NCI-H1694 (cell line): Measurements from ENCODE around the gene VWF.

ENCODE experiments used
- DNase-seq: peaks from one replicate; lab custom pipeline; 2025; lab: John Stamatoyannopoulos, UW

The VWF gene

GRCh38 chr12:6076776-6077691 lies 47.4 kb downstream of the VWF start:
- no peak for DNase-seq

- no peak for DNase-seq
Measured at GRCh38 chr12:6076346-6076745, 48.1 kb downstream of the VWF start.

GRCh38 chr12:6074979-6075585 lies 49.4 kb downstream of the VWF start:
- no peak for DNase-seq

- DNase-seq = no peak
Measured at GRCh38 chr12:6074427-6074826, 50.0 kb downstream of the VWF start.

DNA sequence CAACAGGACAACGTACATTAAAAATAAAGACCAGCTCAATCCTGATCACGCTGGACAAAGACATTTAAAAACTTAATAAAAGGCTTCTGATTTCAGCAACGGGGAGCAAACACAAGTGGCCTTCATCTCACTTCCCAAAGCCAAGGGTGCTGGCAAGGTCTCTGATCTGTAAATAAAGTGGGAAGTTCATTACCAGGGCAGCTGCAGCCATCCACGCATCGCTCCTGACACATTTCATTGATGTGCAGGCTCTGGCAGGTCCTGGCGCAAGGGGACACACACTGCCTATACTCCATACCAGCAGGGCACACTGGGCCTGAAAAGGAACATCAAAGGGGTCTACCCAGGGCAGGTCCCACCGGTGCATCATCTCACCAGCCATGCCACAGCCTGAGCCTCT lies 51.0 kb downstream of the VWF start:
- DNase-seq = no peak

DNA sequence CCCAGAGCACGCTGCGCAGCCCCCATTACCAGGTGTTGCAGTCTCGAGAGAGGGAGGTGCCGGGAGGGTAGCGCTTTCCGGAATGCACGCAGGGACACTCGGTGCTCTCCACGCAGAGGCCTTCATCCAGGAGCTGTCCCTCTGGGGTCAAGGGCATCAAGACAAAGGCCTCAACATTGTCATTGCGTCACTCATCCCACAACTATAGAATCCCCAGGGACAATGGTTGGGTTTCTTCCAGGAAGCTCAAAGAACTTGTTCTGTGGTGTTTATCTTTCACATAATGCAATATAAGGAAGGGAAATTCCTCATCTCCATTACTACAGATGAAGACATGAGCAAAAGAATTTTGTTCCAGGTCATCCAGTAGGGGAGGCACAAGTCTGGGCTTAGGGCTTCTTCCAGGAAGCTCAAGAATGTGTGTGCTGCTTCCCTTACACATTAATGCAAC lies 52.1 kb downstream of the VWF start:
- DNase-seq = no peak

- no peak for DNase-seq
Measured at GRCh38 chr12:6071589-6071988, 52.9 kb downstream of the VWF start.

DNA sequence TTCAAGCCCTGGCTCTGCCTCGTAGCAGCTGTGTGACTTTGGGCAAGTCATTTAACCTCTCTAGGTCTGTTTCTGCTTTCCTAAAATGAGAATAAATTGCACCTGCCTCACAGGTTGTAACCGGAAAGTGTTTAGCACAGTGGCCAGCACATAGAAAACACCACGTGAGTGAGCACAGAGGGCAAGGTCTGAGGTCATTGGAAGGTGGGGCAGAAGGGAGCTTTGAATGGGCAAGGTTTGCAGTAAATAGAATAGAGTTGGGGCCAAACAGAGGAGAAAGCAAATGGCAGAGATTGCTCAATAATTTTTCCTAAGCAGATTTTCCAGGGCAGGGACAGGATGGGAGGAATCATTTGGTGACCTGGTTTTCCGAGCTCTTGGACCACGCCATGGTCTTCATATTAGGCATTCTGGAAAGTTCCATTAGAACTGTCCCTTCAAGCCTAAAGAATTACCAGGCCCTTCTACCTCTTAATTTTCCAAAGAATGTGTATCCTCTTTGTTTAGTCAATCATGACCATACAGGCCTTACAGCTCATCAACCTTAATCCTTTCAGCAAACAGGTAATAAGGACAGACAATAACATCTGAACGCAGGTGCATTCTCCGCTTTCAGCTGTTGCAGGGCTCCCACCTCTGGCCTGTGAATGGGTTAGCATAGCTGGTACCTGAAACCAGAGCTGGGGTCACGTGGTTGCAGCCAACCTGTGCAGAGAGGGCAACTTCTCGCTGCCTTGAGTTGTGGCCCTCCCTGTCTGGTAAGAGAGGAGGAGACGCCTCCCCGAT lies 53.8 kb downstream of the VWF start:
- DNase-seq = no peak

DNA sequence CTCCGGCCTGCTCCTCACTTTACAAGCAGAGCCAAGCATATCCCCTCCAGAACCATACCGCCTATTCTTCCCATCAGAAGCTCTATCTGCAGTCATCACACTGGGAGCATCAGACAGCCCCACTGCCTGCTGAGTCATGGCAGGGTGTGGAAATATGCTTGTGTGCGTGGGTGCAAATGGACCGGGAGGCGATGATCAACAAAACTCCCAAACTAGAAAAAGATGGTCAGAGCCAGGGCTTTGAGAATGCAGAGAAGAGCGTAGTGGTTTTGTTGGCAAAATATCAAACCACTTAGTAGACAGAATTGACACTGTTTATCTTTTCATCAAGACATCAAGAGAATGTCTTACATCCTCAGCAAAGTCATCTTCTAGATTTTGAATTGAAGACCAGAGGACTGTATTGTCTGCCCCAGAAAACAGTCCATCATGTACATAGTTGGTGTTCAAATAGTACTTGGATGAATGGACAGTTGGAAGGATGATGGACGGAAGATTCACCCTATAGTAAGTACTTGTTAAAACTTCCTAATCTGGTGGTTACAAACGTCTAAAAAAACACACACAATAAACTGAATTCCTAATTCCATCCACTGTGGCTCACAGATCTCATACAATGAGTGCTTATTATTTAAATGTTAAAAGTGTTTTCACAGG lies 54.9 kb downstream of the VWF start:
- no peak for DNase-seq

GRCh38 chr12:6068227-6068626 lies 56.2 kb downstream of the VWF start:
- no peak for DNase-seq

DNA sequence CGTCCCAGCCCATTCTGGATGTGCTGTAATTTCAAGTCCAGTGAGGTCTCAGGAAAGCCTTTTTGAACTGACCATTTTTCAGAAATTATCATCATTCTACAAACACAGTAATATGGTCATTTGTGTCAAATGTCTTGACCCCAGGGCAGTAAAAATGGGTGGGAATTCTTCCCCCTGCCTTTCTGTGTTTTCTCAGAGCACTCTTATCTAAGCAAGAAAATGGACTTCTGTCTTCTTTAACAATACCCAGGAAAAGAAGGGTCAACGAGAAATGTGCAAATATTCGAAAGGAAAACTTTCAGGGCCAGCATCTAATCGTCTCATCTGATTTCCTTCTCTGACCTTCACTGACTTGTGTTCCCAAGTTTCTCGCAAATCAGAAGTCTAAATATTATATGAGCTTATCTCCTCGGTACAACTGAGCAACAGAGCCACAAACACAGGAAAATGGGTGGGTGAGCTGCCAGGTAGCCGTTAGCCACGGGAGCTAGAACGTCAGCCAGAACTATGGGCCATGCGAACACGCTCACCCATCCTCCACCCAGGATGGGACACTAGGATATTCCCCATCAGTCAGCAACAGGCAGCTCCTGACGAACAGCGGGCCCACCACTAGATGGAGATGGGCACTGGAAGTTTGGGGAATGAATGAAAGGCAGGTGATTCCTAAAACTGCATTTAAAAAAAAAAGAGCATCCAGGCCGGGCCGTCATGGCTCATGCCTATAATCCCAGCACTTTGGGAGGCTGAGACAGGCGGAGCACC lies 57.1 kb downstream of the VWF start:
- peak; percentile 36 for DNase-seq

DNA sequence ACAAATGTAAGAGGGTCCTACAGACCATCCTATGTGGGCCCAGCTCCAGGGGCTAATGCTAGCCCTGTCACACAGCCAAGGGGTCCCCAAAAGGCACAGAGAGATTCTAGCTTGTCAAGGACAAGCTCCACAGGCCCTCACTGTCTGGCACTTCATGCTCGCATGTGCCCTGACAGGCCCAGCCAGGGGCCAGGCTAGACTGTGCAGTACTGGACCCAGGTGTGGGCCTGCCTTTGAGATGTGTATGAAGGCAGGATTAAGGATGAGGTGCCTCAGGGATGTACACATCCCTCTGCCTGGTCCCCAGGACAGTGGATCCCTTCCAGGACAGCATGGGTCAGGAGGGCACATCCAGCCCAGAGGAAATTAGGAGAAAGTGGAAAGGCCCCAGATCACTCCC lies 57.8 kb downstream of the VWF start:
- no peak for DNase-seq

- no peak for DNase-seq
Measured at GRCh38 chr12:6065863-6066199, 58.6 kb downstream of the VWF start.

- DNase-seq = no peak
Measured at GRCh38 chr12:6065131-6065862, 59.2 kb downstream of the VWF start.

GRCh38 chr12:6062757-6063735 lies 61.4 kb downstream of the VWF start:
- DNase-seq = peak; percentile 34

- DNase-seq = no peak
Measured at GRCh38 chr12:6062395-6062756, 62.1 kb downstream of the VWF start.

DNA sequence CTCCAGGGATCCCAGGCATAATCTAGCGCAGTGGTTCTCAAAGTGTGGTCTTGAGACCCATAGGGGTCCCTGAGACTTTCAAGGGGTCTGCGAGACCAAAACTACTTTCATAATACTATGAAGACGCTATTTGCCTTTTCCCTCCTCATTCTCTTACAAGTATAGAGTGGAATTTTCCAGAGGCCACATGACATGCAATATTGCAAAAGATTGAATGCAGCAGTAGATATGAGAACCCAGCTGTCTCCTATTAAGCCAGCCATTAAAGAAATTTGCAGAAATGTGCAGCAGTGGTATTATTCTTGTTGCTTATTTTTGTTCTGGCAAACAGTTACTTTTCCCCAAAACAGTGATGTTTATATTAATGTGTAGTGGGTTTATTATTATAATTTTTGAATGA lies 62.8 kb downstream of the VWF start:
- no peak for DNase-seq

DNA sequence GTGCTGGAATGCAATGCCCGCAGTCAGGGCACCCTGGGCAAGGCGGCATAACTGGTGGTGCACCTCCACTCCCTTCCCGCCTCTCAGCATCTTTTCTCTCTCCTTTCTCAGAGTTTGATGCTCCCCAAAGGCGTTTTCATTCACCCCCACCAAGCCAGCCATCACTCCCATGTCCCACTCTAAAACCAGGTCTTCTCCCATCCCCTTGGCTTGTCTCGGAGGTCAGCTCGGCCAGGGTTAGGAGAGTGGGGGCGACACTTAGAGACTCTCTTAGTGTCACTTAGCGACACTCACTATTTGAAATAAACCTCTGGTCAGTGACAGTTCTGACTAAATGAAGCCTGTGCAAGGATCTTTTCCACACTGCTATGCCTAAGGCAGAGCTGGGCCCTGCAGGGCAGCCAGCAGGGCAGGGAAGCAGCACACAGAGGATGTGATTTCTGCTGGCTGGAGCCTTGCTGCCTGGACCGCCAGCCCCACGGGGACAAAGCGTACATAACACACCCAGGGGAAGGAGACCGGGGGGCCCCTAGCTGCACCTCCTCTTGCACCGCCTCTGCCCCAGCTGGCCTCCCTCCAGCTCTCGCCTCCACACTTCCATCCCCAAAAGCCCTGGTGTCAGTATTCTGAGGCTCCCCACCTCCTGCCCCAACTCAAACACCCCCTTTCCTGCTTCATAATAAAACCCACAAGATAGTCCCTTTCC lies 64.5 kb downstream of the VWF start:
- no peak for DNase-seq

GRCh38 chr12:6059221-6059620 lies 65.2 kb downstream of the VWF start:
- no peak for DNase-seq
